ENCODE data around the gene EPAS1.

EPAS1 gene

DNA sequence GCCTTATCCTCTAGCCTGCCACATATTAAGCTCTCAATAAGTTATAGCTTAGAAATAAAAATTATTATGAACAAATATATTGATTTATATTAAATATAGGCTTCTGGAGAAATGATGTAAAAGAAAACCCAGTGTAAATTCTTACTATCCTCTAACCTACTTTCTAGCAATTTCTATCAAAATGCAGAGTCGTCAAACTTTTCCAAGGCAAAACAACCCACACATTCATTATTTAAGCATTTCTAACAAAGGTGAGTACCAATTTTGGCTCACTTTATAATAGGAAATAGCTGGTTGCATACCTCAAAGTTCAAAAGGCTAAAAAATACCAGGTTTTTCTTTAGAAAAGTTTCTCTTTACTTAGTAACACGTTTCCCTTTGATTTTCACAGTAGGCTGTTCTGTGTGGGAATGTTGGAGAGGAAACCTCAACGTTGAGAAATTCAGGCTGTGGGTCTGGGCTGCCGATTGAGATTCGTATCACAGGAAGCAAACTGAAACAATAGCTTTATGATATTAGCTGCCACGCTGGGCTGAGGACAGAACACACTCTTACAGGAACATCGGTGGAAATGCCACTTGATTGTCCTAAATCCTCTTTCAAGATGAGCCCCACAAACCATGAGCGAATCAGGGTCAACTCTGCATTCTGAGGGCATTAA lies 53.0 kb downstream of the EPAS1 start:
- TF ChIP-seq, protein P1, sequence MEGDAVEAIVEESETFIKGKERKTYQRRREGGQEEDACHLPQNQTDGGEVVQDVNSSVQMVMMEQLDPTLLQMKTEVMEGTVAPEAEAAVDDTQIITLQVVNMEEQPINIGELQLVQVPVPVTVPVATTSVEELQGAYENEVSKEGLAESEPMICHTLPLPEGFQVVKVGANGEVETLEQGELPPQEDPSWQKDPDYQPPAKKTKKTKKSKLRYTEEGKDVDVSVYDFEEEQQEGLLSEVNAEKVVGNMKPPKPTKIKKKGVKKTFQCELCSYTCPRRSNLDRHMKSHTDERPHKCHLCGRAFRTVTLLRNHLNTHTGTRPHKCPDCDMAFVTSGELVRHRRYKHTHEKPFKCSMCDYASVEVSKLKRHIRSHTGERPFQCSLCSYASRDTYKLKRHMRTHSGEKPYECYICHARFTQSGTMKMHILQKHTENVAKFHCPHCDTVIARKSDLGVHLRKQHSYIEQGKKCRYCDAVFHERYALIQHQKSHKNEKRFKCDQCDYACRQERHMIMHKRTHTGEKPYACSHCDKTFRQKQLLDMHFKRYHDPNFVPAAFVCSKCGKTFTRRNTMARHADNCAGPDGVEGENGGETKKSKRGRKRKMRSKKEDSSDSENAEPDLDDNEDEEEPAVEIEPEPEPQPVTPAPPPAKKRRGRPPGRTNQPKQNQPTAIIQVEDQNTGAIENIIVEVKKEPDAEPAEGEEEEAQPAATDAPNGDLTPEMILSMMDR (IDR thresholded peaks at IDR 0.05; ENCODE audit: extremely low read depth, missing control alignments): no peak
- DNase-seq (ENCODE audit: low spot score): no peak

DNA sequence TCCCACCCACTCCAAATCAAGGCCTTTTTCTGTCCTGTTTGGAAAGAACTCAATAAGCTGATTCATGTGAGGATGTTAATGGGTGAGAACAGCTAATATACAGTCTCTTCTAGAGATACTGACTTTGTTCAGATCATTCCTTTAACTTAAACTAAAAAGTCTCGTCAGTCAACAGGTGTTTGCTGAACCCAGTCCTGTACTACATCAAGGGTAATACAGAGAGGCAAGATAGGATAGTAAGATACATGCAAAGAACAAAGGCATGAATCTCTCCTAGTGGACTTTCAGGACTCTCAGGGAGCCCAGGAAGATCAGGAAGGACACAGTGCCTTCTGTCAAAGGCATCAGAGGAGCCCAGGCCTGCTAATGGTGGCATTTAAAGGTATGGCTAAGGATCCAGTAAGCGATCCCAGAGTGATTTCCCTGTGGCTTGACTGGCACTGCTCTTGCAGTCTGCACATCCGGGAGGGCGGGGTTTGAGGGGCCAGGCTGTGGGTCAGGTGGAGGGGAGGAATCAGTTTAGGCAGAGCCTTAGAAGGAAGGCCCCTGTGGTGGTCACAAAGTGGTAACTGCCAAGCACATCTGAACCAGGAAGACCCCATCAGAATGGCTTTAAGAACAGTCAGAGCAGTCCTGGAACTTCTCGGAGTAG lies 54.0 kb downstream of the EPAS1 start:
- no peak for DNase-seq (ENCODE audit: low spot score)
- TF ChIP-seq, protein P1 (IDR thresholded peaks at IDR 0.05; ENCODE audit: extremely low read depth, missing control alignments): no peak

DNA sequence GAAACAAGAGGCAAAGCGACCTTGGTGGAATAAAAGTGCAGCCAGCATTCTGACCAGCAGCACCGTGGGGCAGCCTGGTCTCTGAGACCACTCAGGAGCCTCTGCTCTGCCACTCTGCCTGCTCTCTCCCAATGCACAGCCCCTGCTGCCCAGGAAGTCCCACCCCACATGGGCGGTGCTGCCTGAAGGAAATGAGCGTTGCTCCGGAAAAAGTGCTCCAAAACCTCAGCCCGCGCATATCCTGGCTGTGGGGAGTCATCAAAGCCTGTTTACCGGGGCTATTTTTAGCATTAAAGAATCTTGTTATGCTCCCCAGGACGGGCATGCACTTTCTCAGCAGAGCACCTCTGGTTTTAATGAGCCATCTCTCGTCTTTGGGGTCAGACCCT lies 54.5 kb downstream of the EPAS1 start:
- TF ChIP-seq, protein P1 (IDR thresholded peaks at IDR 0.05; ENCODE audit: extremely low read depth, missing control alignments): no peak

DNA sequence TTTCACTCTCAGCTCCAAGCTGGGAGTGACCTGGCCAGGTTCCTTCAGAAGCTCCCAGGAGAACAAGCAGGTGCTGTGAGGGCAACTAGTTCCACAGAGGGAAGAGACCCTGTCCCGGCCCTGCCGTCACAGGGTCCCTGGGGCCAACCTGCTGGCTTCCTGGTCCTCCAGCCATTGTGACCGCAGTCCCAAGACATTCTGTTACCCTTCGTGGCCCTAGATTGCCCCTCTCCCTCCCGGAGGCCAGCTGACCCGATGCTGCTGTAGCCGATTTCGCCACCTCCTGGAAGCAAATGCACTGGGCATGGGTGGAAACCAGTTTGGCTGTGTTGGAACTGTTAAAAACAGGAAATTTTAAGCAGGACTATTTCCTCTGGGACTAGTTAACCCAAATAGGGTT lies 55.4 kb downstream of the EPAS1 start:
- no peak for DNase-seq (ENCODE audit: low spot score)
- TF ChIP-seq, protein P1 (IDR thresholded peaks at IDR 0.05; ENCODE audit: extremely low read depth, missing control alignments): no peak

More for the DNA sequence above, 54.5 kb downstream of the EPAS1 start:
- DNase-seq (ENCODE audit: low spot score): no peak

DNA sequence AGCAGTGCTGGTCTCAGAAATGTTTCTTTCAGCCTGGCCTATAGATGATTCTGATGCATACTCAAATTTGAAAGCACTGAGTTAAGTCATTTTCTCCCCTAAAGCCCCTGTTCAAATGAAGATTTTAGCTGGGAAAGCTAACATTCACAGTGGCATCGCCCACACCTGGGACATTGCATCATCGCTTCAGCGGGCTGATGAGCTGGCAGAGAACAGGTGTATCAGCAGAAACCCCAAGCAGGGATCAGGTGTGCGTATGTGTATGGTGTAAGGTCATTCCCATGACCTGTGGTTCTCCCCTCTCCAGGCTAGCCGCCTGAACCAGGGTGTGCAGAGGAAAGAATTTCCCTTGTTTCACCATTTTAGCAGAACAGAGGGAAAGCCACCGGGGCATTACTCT lies 56.3 kb downstream of the EPAS1 start:
- TF ChIP-seq, protein P1 (IDR thresholded peaks at IDR 0.05; ENCODE audit: extremely low read depth, missing control alignments): no peak
- no peak for DNase-seq (ENCODE audit: low spot score)

DNA sequence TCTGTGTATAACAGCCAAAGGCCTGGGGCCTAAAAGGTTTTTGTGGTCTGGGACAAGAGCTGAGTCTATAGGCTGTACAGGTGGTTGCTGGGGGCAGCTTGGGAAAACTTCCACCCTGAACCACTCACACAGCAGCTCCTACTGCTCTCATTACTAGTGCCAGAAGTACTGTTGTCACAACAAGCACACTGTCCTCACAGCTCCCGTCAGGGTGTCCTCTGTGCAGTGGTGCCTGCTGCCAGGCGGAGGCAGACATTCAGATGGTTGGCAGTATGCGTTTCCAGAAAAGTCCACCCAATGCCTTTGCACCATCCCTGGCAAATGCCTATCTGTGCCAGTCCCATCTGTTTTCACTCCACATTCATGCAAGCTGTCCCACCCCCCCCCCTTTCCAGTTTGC lies 58.5 kb downstream of the EPAS1 start:
- DNase-seq (ENCODE audit: low spot score): no peak
- TF ChIP-seq, protein P1 (IDR thresholded peaks at IDR 0.05; ENCODE audit: extremely low read depth, missing control alignments): no peak

DNA sequence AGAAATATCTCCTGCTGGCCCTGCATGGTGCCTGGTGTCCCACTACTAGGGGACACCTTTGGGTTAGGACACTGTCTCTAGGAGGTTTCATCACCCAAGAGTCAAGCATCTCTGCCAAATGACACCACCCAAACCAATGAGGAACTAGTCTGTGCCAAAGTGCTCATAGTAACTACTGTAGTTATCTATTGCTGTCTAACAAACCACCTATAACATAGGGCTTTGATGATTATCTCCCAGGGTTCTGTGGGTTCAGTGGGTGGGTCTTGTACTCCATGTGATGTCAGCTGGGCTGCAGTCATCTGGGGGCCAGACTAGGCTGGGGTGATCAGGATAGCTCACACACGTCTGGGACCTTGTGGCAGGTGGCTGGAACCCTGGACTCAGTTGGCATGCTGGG lies 59.8 kb downstream of the EPAS1 start:
- DNase-seq (ENCODE audit: low spot score): no peak
- TF ChIP-seq, protein P1 (IDR thresholded peaks at IDR 0.05; ENCODE audit: extremely low read depth, missing control alignments): no peak
